C1 segment of cervical spinal cord (tissue), 14 donors: Measurements from ENCODE around the gene APOBEC2.

Experiments
- DNase-seq, 14 donors: peaks; one replicate each; lab custom pipeline; 2025; lab: John Stamatoyannopoulos, UW

Gene APOBEC2

DNA sequence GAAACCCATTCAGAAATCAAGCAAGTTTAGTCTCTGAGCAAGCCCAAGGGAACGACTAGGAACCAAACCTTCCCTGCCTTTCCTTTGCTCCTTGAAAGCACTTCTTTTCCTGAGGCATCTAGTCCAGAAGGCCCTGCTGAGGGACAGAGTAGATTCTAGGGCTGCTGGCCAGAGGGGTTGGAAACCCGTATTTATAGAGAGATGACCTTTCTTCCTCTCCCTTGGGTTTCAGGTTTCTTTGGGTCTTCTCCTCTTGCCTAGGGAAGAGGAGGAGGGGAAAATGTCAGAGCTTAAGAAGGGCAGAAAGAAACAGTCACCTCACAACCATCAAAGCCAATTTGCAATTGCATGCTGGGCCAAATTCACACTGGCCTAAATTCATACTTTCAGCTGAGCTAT, 5.8 kb downstream of the APOBEC2 start:
- DNase-seq, result no peak

DNA sequence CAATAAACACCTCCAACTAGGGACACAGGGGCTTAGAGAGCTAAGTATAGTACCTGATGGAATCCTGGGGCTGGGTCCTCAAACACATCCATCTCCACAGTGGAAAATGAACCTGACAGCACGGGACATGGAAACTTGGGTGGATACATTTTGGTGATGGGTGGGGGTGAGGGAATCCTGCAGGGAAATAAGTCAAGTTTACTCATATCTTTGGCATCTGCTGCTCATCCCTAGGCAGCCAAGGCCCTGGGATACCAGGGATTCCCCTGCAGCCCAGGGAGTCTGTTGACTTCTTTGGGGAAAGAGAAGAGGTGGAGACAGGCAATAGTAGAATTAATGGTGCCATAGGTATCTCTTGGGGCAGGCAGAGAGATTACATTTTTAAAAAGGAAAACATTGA, 6.6 kb downstream of the APOBEC2 start:
- no peak for DNase-seq

GRCh38 chr6:41061196-41061726, 8.3 kb downstream of the APOBEC2 start:
- DNase-seq, result no peak

DNA sequence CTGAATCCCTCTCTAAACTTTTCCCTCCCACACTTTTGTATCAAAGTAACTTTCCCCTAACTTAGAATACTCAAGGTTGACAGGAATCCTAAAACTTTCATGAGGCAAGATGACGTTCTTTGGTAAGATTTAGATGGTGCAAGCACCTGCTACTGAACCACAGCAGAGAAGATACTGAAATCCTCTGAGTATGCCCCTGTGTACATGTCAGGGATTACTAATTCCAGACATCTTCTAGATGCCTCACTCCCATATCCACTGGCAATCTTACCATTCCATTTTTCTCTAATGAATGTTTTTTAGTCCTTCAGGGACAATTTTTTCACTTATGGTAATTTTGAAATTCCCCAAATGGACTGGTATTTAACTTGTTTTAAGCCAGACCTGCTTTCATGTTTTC, 9.1 kb downstream of the APOBEC2 start:
- DNase-seq, result no peak

DNA sequence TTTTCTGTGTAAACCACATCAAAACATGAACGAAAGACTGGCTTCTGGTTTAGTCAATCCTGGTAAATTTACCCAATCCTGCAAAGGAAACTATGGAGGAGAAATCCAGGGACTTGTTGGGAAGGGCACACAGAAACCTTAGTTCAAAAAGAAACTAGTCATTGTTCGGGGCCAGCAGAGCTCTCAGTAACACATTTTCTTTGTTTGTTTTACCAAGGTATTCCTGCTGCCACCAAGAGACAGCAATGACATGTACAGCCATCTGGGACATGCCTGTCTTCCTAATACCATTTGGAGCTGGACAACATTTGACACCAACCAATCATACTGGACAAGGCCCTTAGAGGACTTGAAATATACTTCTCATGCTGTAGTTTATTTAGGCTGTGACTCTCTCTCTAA, 10.9 kb downstream of the APOBEC2 start:
- no peak for DNase-seq

GRCh38 chr6:41064841-41065240, 11.8 kb downstream of the APOBEC2 start:
- DNase-seq, result no peak

DNA sequence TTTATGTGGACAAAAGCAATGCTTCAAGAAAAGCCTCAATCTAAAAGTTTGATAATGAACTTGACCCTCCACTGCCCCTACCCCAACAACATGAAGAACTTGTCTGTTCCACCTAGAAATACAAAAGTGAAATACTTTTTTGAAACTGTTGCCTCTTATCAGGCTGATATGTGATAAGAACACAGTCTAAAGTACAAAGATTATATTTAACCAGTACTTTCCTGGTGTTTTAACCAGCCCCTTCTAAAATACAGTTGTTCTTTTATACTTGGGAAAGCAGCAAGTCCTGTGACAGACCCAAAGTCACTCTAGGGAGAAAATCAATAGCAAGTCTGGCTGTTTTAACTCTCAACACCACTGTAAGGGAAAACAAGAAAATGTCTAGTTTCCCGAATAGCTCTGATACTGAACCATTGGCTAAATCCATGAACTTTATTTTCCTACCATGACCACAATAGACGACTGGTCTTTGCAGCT, 12.6 kb downstream of the APOBEC2 start:
- DNase-seq, result no peak

DNA sequence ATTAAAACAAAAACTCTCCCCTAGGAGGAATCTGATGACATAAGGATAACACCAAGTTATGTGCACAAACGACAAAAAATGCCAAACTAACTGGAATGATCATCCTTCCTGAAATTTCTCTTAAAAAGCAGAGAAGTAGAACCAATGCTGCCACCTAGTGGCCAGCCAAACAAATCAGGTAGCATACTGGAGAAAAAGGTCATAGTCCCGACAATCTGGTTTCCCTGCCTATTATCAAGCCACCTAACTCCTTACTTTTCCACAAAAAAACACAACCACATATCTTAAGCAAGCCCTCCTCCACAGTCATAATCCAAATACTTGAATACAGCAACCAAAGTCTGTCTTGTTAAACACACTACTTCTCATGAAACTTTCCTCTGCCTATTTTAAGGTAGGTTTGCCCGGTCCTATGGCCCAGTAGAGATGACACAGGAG, 13.9 kb downstream of the APOBEC2 start:
- peak in 8 of 14 donors; percentile 6 to 56 (median 40) for DNase-seq

DNA sequence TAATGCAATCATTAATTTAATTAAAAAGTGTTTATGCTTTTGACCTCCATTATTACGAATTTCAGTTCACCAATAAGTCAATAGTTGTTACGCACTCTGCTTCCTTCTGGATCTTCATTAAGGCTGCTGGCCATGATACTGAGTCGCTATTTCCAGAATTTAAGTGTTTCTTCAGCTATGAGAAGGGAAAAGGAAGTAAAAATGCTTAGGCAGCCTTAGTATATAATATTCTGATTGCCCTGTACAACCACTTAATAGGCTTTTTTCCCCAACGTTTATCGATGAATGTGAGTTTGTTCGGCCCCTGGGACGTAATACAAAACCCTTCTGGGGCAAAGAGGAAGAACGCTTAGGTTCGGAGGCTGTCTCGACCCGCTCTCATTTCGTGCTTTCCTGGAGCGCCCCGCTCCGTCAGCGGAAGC, 18.5 kb downstream of the APOBEC2 start:
- DNase-seq, result no peak

DNA sequence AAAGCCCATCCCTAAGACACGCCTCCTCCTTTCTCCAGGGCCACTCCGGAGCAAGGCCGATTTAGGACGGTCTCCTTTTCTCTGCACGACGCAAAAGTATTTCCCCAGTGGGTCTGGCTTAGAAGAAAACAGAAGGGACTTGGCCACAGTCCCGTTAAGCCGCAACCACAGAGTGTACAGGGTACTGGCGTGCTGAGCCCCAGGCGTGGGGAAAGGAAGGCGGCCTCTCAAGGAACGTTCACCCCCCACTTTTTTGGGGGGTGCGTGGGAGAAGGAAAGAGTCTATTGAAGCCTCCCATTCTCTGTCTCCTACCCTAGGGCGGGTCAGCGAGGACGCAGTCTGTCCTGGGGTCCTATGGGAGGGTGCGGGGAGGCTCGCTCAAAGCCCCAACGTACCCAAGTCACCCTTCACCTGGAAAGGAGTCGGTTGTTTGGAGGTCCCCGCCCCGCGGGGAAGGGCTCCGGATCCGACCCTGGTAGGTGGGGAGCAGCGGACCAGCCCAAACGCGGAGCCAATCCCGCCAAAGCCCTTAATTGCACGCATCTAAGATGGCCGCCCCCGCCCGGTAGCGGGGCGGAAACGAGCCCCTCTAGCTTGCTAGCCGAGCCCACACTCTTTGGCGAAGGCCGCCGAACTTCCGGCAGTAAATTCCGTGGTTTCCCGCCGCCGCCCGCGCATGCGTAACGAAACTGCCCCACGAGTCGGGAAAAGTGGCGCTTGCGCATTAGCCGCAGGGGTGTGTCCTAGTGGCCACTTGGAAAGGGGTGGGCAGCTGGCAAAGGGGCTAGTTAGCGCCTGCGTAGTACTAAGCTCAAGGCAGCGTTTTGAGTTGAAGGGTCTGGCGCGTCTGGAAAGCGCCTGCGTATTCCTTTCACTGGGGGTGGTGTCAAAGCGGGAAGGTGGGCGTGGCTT, 19.2 kb downstream of the APOBEC2 start, which contains the start of gene OARD1:
Gene OARD1, minus strand, starts transcription at position 434 of the 913 bp plus-strand sequence. CDS start 722 bp downstream, outside the sequence.
- DNase-seq, result peak; percentile 98 to 100 (median 100)

GRCh38 chr6:41072836-41073202, 19.8 kb downstream of the APOBEC2 start, which contains the start of gene NFYA:
NFYA (plus strand) TSS chr6:41072974; CDS start chr6:41079090, 6,116 bp downstream.
- peak in 6 of 14 donors; percentile 100 for DNase-seq

- peak in 13 of 14 donors; percentile 17 to 80 (median 66) for DNase-seq
Observed at GRCh38 chr6:41073203-41073967, 20.4 kb downstream of the APOBEC2 start.

- DNase-seq, result no peak
Observed at GRCh38 chr6:41073968-41074691, 21.1 kb downstream of the APOBEC2 start.

DNA sequence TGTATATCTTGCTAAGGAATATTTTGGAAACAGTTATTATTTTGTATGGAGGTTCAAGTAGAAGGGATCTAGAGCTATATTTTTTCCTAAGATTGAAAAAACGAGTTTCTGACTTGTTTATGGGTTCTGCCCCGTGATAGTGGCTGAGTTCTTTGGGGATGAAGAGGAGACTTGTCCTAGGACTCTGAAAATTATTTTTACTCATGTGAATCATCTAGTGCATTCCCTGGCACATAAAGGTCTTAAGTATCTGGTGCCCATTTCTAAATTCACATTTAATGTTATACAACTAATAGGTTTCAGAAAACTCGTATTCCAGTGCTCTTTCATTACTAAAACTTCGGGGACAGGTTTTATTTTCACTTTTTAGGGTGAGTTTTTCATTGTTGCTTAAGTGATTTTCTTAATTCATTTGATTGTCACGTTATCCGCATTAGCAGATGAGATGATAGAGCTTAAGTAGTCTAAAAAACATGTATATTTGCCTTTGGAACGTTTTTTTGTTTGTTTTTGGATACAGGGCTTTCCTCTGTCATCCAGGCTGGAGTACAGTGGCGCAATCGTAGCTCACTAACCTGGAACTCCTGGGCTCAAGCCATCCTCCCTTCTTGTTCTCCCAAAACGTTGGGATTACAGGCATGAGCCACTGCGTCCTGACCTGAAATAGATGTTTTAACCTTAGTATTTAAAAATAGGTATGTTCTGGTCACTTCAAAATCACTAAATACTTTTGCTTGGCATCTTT, 21.9 kb downstream of the APOBEC2 start:
- DNase-seq, result peak in 1 of 14 donors; percentile 6

- DNase-seq, result no peak
Observed at GRCh38 chr6:41075651-41076626, 22.9 kb downstream of the APOBEC2 start.

DNA sequence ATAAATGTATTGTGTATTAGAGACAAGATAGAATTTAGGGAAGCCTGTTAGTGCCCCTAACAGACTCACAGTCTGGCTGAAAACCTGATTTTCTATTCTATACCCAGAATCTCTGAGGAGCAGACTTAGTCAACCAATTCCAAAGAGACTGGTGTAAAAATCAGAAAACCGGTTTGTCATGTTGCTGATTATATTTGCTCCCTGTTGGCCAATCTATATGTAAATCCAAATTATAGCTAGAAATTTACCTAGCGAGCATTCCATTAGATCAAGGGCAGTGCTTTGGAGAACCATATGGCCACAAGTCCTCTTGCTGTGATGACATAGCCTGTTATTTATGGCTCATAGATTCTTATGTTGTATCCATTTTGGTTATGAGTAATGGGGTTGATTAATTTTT, 24.5 kb downstream of the APOBEC2 start:
- DNase-seq, result peak in 1 of 14 donors; percentile 47

DNA sequence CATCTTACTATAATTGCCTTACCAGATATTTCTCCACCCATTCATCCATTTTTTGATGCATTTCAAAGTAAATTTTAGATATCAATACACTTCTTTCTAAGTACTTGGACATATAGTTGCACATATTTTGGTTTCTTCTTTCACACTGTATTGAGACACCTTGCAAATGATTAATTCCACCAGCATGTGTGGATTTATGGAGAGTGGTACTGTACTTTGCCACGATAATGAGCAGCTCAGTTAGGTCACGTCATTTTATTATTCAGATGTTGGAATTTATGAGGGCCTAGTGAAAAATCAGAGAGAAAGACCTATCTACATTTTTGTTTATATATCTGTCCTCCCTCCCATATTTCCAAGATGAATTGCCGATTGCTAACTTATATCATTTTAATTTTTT, 25.1 kb downstream of the APOBEC2 start:
- no peak for DNase-seq

DNA sequence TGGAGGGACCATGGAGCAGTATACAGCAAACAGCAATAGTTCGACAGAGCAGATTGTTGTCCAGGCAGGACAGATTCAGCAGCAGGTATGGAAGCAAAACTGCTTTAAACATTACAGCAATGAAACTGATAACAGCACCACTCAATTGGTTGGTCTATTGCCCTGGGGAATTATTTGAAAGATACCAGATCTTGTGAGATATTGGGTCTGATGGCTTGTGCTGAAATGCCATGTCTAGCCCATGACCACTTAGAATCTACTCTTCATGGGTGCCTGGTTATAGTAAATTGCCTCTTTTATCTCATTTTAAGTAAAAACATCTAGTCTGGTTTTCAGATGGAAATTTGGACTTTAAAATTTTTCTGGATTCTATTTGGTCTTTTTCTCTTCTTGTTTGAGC, 26.1 kb downstream of the APOBEC2 start:
- no peak for DNase-seq

GRCh38 chr6:41080621-41081020, 27.6 kb downstream of the APOBEC2 start:
- DNase-seq, result no peak
